ENCODE measurements around the gene SPTBN1.

SPTBN1 gene

DNA sequence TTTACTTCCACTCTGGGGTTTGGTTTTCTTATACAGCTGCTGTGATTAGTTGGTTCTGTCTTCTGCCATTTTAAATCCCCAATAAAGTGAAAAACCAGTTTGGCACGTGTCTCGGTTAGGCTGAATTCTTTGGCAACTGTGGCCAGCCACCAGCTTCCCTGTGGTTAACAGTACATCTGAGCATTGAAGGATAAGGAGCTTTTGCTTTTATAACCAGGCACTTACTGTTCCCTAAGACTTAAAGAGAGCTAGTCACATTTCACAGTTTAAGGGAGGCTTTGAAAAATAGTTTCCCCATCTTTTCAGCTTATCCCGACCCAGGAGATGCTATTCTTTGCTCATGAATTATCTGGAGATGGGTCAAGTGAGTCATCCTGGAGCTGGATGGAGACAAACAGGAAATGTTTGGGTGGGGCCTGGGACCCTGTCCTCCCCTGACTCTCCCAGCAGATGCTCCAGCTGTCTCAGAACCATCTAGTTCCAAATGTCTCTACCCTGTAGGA is 210.1 kb downstream of the SPTBN1 start:
- Histone ChIP-seq H3K4me1 (peaks cover 0 to 44% (median 33%) of the 10 kb centered on the region in 4 donors), H3K9me3 (no peaks in the 10 kb centered on the region), H3K27ac (peak overlapping the region; percentile 59), H3K4me3 (no peak overlapping the region), H3K27me3 (no peaks in the 10 kb centered on the region), H3K36me3 (peaks cover 30 to 67% (median 65%) of the 10 kb centered on the region in 3 donors)
- intact Hi-C loops (cut with DNase I; ENCODE audit: low total_unique reads): loop anchor here (10.0 kb wide), 1 partner anchor 169 kb away; no protein-coding TSS in a partner anchor
- peak in 1 of 2 donors; percentile 65 for DNase-seq
- no peak for TF ChIP-seq CTCF (IDR thresholded peaks at IDR 0.05)

GRCh38 chr2:54666634-54667265 is 210.6 kb downstream of the SPTBN1 start:
- intact Hi-C loops (cut with DNase I; ENCODE audit: low total_unique reads): loop anchor here (10.0 kb wide), 1 partner anchor 168 kb away; no protein-coding TSS in a partner anchor

DNA sequence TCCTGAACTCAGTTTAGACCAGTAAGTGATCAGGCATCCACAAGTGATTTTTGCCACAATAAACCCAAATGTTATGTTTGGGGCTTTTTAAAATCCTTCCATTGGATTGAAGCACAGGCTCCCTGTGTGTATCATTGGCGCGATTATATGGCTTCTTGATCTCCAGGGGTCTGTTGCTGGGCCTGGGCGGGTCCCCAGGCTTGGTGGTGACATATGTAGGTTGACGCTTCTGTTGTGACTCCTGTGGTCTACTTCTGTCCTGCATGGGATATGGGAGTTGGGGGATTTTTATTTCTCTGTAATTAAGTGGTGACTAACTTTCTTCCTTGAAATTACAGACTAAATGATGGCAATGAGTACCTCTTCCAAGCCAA is 211.1 kb downstream of the SPTBN1 start:
- intact Hi-C loops (cut with DNase I; ENCODE audit: low total_unique reads): loop anchor here (10.0 kb wide), 1 partner anchor 168 kb away; no protein-coding TSS in a partner anchor
- H3K36me3 ChIP-seq: peaks cover 27 to 57% (median 55%) of the 10 kb centered on the region in 3 donors
- no peak for DNase-seq
- no peak overlapping the region for H3K4me3 ChIP-seq
- no peaks in the 10 kb centered on the region for H3K9me3 ChIP-seq
- TF ChIP-seq CTCF (IDR thresholded peaks at IDR 0.05): no peak
- peaks cover 0 to 44% (median 33%) of the 10 kb centered on the region in 4 donors for H3K4me1 ChIP-seq
- H3K27ac ChIP-seq: peak overlapping the region; percentile 59
- H3K27me3 ChIP-seq: no peaks in the 10 kb centered on the region

More at GRCh38 chr2:54666634-54667265, 210.6 kb downstream of the SPTBN1 start:
- no peaks in the 10 kb centered on the region for H3K27me3 ChIP-seq
- no peak for TF ChIP-seq CTCF (IDR thresholded peaks at IDR 0.05)
- peaks cover 0 to 44% (median 33%) of the 10 kb centered on the region in 4 donors for H3K4me1 ChIP-seq
- H3K36me3 ChIP-seq: peaks cover 30 to 62% (median 60%) of the 10 kb centered on the region in 3 donors
- no peaks in the 10 kb centered on the region for H3K9me3 ChIP-seq
- H3K4me3 ChIP-seq: no peak overlapping the region
- H3K27ac ChIP-seq: peak overlapping the region; percentile 59
- DNase-seq: no peak

GRCh38 chr2:54667726-54668650 is 211.9 kb downstream of the SPTBN1 start:
- no peak for TF ChIP-seq CTCF (IDR thresholded peaks at IDR 0.05)
- peak overlapping the region; percentile 59 for H3K27ac ChIP-seq
- H3K27me3 ChIP-seq: no peaks in the 10 kb centered on the region
- no peak for DNase-seq
- intact Hi-C loops (cut with DNase I; ENCODE audit: low total_unique reads): loop anchor here (10.0 kb wide), 1 partner anchor 167 kb away; no protein-coding TSS in a partner anchor
- peaks cover 0 to 44% (median 34%) of the 10 kb centered on the region in 4 donors for H3K4me1 ChIP-seq
- H3K9me3 ChIP-seq: no peaks in the 10 kb centered on the region
- H3K36me3 ChIP-seq: peaks cover 23 to 51% (median 48%) of the 10 kb centered on the region in 3 donors
- H3K4me3 ChIP-seq: no peak overlapping the region

DNA sequence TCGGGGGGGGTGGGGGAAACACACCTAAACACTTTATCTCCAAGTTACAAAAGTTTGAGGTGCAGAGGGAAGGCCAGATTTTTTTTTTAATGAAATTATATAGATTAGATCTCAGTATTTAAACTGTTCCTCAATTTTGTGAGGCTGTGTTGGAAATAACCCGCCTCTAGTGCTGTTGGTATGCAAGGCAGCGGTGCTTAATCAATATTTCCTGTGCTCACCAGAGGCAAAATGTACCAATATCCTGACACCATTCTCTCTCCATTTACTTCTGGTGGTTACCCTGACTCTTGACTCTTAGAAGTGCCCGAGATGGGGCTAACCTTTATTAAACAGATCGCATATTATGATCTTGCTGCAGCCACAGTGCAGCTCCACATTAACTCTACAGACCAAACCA is 212.6 kb downstream of the SPTBN1 start:
- Histone ChIP-seq H3K36me3 (peaks cover 17 to 44% (median 40%) of the 10 kb centered on the region in 3 donors), H3K9me3 (no peaks in the 10 kb centered on the region), H3K4me1 (peaks cover 0 to 51% (median 38%) of the 10 kb centered on the region in 4 donors), H3K27me3 (no peaks in the 10 kb centered on the region), H3K4me3 (no peak overlapping the region), H3K27ac (peak overlapping the region; percentile 49 to 59)
- intact Hi-C loops (cut with DNase I; ENCODE audit: low total_unique reads): loop anchor here (10.0 kb wide), 1 partner anchor 166 kb away; no protein-coding TSS in a partner anchor
- no peak for TF ChIP-seq CTCF (IDR thresholded peaks at IDR 0.05)
- DNase-seq: no peak

Data from tibial artery (tissue), 4 donors.